Activated T-helper 17 cell treated with anti-CD3 and anti-CD28 coated beads, Interleukin-2, amount 50 U/mL, for 72 hours (primary cell): ENCODE measurements around the gene TRMT44. TPM values are rescaled to one million over a fixed set of nuclear protein-coding genes. Genes with fewer than 3 reads are reported as not detected.

Experiments used
- ATAC-seq: fragments of 150-1000 bp; cut with Tn5 transposase; replicated peaks from 2 replicates; pipeline ENCODE4 v1.10.0; 2021; ENCODE audit warnings: mild to moderate bottlenecking, moderate library complexity
- H3K27ac Mint-ChIP-seq: one replicate; pipeline ENCODE4 v1.8.0; 2022; ENCODE audit warnings: mixed read lengths
- H3K27me3 Mint-ChIP-seq: one replicate; pipeline ENCODE4 v1.8.0; 2022; ENCODE audit warnings: mixed read lengths
- H3K36me3 Mint-ChIP-seq: one replicate; pipeline ENCODE4 v1.8.0; 2022; ENCODE audit warnings: low read depth, mild to moderate bottlenecking, mixed read lengths
- H3K4me1 Mint-ChIP-seq: one replicate; pipeline ENCODE4 v1.8.0; 2022; ENCODE audit warnings: mixed read lengths
- H3K4me3 Mint-ChIP-seq: one replicate; pipeline ENCODE4 v1.8.0; 2022; ENCODE audit warnings: mild to moderate bottlenecking, mixed read lengths
- H3K9me3 Mint-ChIP-seq: one replicate; pipeline ENCODE4 v1.8.0; 2022; ENCODE audit warnings: mixed read lengths
- total RNA-seq, 2 donors: library from RNA; stranded (reverse); gene quantifications; one replicate each; pipeline ENCODE4 v1.2.3, GENCODE V29; 2022

Gene TRMT44
- total RNA-seq, 2 donors from 2014 or later, result 24.0 to 37.3 TPM

DNA sequence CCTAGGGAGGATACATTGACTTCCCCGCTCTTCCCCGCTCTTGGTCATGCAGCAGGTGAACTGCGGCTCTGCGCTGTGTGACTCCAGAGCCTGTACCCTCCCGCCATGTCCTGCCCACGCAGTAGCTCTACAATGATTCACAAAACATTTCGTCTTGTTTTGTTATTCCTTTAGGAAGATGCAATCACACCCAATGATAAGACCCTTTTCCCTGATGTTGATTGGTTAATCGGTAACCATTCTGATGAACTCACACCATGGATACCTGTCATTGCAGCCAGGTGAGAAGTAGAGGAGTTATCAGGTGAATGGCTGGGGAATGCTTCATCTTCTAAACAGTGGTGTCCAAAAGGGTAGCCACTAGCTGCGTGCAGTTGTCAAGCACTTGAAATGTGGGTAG is 23.2 kb downstream of the TRMT44 start:
- H3K4me1 Mint-ChIP-seq, result no peaks in the 10 kb centered on the region
- no peak for ATAC-seq
- no peaks in the 10 kb centered on the region for H3K27me3 Mint-ChIP-seq
- no peak overlapping the region for H3K4me3 Mint-ChIP-seq
- no peaks in the 10 kb centered on the region for H3K9me3 Mint-ChIP-seq
- H3K27ac Mint-ChIP-seq, result no peak overlapping the region
- peaks cover 96% of the 10 kb centered on the region for H3K36me3 Mint-ChIP-seq

GRCh38 chr4:8464381-8464780 is 23.8 kb downstream of the TRMT44 start:
- H3K27me3 Mint-ChIP-seq, result no peaks in the 10 kb centered on the region
- no peak overlapping the region for H3K27ac Mint-ChIP-seq
- no peak overlapping the region for H3K4me3 Mint-ChIP-seq
- no peak for ATAC-seq
- peaks cover 96% of the 10 kb centered on the region for H3K36me3 Mint-ChIP-seq
- no peaks in the 10 kb centered on the region for H3K4me1 Mint-ChIP-seq
- no peaks in the 10 kb centered on the region for H3K9me3 Mint-ChIP-seq

DNA sequence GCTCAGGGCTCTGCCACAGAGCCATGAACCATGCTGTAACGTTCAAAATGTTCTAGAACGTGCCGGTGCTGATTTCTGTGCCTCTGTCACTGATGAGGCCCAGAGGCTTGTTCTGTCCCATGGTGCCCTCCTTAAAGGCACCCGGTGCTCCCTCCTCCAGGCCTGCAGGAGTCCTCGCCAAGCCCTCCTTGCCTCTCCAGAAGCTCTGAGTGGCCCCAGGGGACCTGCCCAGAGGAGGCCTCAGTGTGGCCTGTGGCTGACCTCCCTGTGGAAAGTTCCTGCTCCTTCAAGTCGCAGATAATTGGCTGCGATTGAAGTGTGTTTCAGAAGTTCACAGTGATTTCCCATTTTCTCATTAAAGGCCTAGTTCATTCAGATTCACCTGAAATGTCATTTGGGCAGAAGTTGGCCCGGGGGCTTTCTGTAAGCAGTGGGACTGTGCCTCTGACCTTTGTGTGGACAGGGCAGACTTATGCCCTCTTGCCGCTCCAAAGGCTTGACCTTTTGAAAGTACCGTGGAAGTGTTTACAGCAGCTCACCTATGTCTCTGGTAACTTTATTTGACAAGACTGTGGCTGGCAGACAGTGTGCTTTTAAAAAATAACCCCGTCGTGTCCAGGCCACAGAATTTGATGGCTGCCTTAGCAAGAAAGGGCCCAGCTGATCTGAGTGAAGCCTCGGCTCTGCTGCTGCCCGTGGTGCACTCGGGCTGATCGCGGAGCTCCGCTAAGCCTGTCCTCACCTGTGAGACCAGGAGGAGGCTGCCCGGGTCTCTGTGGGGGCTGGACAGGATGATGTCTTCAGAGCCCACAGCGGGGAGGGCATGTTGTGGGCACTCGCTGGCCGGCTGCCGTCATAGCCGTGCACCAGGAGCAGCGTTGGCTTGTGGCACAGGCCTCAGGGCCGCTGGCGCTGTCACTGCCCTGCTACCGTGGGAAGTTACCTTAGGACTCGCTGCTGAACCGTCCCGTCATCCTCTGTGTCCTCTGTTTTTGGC is 25.3 kb downstream of the TRMT44 start:
- peaks cover 88% of the 10 kb centered on the region for H3K36me3 Mint-ChIP-seq
- H3K27me3 Mint-ChIP-seq, result no peaks in the 10 kb centered on the region
- no peak overlapping the region for H3K27ac Mint-ChIP-seq
- no peaks in the 10 kb centered on the region for H3K9me3 Mint-ChIP-seq
- no peak overlapping the region for H3K4me3 Mint-ChIP-seq
- H3K4me1 Mint-ChIP-seq, result no peaks in the 10 kb centered on the region
- ATAC-seq, result no peak

- Mint-ChIP-seq H3K4me1 (no peaks in the 10 kb centered on the region), H3K4me3 (no peak overlapping the region), H3K36me3 (peaks cover 88% of the 10 kb centered on the region), H3K9me3 (no peaks in the 10 kb centered on the region), H3K27me3 (no peaks in the 10 kb centered on the region), H3K27ac (no peak overlapping the region)
- no peak for ATAC-seq
Observed at GRCh38 chr4:8467016-8467415, 26.4 kb downstream of the TRMT44 start.

GRCh38 chr4:8468746-8469535 is 28.4 kb downstream of the TRMT44 start:
- Mint-ChIP-seq H3K27ac (peak overlapping the region; percentile 11), H3K4me1 (no peaks in the 10 kb centered on the region)

GRCh38 chr4:8469550-8469949 is 29.0 kb downstream of the TRMT44 start:
- peaks cover 69% of the 10 kb centered on the region for H3K36me3 Mint-ChIP-seq
- H3K27ac Mint-ChIP-seq, result no peak overlapping the region
- H3K9me3 Mint-ChIP-seq, result no peaks in the 10 kb centered on the region
- ATAC-seq, result no peak
- H3K4me1 Mint-ChIP-seq, result no peaks in the 10 kb centered on the region
- H3K27me3 Mint-ChIP-seq, result no peaks in the 10 kb centered on the region
- H3K4me3 Mint-ChIP-seq, result no peak overlapping the region

More at GRCh38 chr4:8468746-8469535, 28.4 kb downstream of the TRMT44 start:
- Mint-ChIP-seq H3K27me3 (no peaks in the 10 kb centered on the region), H3K4me3 (no peak overlapping the region), H3K36me3 (peaks cover 75% of the 10 kb centered on the region), H3K9me3 (no peaks in the 10 kb centered on the region)
- peak; percentile 79 for ATAC-seq

DNA sequence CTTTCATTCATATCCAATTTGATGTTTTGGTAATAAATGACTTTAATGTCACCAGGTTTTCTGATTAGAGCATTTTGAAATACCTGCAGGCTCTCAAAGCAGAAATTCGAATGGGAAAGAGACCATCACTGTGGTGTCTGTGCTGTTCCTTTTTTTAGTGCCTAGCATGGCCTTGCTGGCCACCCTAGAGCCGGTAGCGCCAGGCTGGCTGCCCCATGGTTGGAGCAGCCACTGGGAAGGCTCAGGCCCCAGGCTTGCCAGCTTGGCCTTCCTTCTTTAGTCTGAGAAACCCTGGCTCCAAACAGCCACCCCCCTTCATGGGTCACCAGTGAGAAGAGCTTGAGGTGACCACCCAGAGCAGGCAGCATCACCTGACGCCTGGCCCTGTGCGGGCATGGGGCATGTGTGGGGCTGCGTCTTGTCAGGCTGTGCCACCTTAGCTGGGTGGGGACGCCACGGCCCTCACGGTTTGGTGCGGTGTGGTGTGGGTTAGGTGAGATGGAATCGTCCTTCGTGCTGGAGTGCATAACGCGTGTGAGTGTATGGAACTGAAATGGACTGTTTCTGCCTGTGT is 30.0 kb downstream of the TRMT44 start:
- ATAC-seq, result no peak
- Mint-ChIP-seq H3K9me3 (no peaks in the 10 kb centered on the region), H3K36me3 (peaks cover 64% of the 10 kb centered on the region), H3K27ac (no peak overlapping the region), H3K27me3 (no peaks in the 10 kb centered on the region), H3K4me1 (no peaks in the 10 kb centered on the region), H3K4me3 (no peak overlapping the region)

- Mint-ChIP-seq H3K27me3 (no peaks in the 10 kb centered on the region), H3K9me3 (no peaks in the 10 kb centered on the region), H3K36me3 (peaks cover 64% of the 10 kb centered on the region), H3K4me3 (no peak overlapping the region), H3K27ac (no peak overlapping the region), H3K4me1 (no peaks in the 10 kb centered on the region)
- ATAC-seq, result no peak
Observed at GRCh38 chr4:8471211-8471875, 30.8 kb downstream of the TRMT44 start.

- Mint-ChIP-seq H3K9me3 (no peaks in the 10 kb centered on the region), H3K4me1 (no peaks in the 10 kb centered on the region), H3K4me3 (no peak overlapping the region), H3K36me3 (peaks cover 64% of the 10 kb centered on the region), H3K27me3 (no peaks in the 10 kb centered on the region), H3K27ac (peak overlapping the region; percentile 36)
- ATAC-seq, result no peak
Observed at GRCh38 chr4:8472158-8472688, 31.6 kb downstream of the TRMT44 start.

DNA sequence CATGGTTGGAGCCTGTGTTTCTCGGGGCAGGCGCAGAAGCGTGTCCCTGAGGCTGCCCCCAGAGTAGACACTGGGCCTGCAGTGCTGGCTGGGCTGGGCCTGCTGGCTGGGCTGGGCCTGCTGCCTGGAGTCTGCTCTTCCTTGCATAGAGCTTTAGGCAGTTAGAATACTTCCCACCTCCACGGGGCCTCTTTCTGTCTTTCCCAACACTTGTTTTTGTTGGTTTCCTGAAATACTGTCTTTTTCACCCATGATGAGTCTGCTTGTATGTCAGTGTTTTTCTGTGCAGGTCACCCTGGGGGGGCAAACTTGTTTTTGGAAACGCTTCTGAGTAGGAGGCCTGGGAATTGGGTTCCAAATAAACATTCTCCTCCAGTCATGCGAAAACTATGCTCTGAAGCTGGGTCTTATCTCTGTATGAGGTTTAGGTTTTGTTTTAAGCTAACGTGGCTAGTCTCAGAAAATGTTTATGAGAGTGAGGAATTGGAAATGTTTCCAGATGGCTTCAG is 32.2 kb downstream of the TRMT44 start:
- no peak for ATAC-seq
- Mint-ChIP-seq H3K4me3 (no peak overlapping the region), H3K27ac (no peak overlapping the region), H3K36me3 (peaks cover 59% of the 10 kb centered on the region), H3K27me3 (no peaks in the 10 kb centered on the region), H3K4me1 (no peaks in the 10 kb centered on the region), H3K9me3 (no peaks in the 10 kb centered on the region)

GRCh38 chr4:8473198-8473919 is 32.8 kb downstream of the TRMT44 start:
- H3K9me3 Mint-ChIP-seq, result no peaks in the 10 kb centered on the region
- H3K27ac Mint-ChIP-seq, result no peak overlapping the region
- no peaks in the 10 kb centered on the region for H3K4me1 Mint-ChIP-seq
- ATAC-seq, result no peak
- no peaks in the 10 kb centered on the region for H3K27me3 Mint-ChIP-seq
- no peak overlapping the region for H3K4me3 Mint-ChIP-seq
- H3K36me3 Mint-ChIP-seq, result peaks cover 53% of the 10 kb centered on the region

- no peak overlapping the region for H3K27ac Mint-ChIP-seq
- no peaks in the 10 kb centered on the region for H3K27me3 Mint-ChIP-seq
- no peak overlapping the region for H3K4me3 Mint-ChIP-seq
- peaks cover 46% of the 10 kb centered on the region for H3K36me3 Mint-ChIP-seq
- no peaks in the 10 kb centered on the region for H3K9me3 Mint-ChIP-seq
- ATAC-seq, result no peak
- H3K4me1 Mint-ChIP-seq, result no peaks in the 10 kb centered on the region
Observed at GRCh38 chr4:8473920-8474590, 33.5 kb downstream of the TRMT44 start.

DNA sequence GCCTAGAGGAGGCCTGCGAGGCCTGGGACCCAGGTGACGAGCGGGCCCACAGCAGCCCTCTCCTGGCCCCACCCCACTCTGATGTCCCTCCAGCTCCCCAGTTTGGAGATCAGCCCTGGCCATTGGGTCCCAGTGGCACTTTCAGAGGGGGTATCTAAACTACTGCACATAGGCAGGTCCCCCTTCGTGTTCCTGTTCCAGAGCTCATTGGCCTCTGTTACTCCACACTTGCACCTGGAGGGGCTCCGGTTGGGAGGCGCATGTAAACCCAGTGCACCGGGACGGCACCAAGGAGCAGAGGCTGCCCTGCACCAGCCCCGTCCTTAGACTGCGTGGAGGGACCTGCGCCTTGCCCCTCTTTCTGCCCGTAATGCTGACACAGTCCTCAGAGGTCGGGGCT is 34.3 kb downstream of the TRMT44 start:
- ATAC-seq, result no peak
- Mint-ChIP-seq H3K9me3 (no peaks in the 10 kb centered on the region), H3K27me3 (no peaks in the 10 kb centered on the region), H3K36me3 (peaks cover 41% of the 10 kb centered on the region), H3K27ac (no peak overlapping the region), H3K4me1 (no peaks in the 10 kb centered on the region), H3K4me3 (no peak overlapping the region)
